GM19035 (cell line): ENCODE data around the gene DCUN1D4.

ENCODE experiments used
- ATAC-seq: cut with Tn5 transposase; IDR thresholded peaks from one replicate; pipeline ENCODE4 v1.9.1; 2021; ENCODE audit not compliant: unreplicated experiment

The DCUN1D4 gene

DNA sequence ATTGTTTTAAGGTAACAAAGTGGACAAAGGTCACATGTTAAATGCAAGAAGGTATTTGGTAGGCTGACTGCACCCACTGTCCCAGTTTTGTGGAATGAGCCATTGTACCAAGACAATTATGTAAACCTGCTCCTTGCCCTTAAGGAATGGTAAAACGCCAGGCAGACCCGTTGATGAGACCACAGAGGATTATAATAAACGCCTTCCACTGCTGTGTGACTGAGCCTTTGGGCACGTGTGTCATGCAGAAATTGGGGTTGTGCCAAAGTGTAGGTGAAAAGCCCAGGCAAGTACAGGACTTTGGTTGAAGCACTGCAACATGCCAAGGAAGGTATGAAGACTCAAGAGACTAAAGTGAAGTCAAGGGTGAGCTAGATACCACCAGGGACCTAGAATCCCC lies 117.5 kb downstream of the DCUN1D4 start:
- no peak for ATAC-seq

DNA sequence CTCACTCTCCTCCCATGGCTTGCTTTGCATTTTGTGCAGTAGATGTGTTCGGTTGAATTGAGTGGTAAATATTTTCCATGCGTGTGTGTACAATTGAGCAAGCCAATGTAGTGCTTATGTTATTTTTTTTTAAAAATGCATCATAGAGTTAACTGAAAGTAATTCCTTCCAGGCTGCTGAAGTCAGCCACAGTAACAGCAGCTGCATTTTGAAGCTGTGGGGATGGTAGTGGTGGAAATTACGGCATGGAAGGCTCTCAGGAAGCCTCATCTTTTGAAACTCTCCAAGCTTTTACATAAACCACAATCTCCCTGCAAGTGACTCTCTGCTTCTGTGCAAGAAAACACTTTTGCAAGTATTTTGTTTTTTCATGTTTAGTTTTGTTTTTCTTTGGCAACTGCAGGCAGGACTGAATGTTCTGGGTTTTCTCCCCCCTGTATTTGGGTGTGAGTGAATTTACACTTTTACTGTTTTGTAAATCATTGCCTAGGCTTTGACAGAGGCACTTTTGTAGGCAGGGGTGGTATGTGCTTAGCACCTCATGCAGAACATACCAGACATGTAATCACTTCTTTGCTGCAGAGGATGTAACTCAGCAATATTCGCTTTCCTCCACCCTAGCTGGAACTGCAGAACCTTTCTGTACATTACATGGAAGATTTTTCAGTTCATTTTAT lies 121.0 kb downstream of the DCUN1D4 start:
- no peak for ATAC-seq

DNA sequence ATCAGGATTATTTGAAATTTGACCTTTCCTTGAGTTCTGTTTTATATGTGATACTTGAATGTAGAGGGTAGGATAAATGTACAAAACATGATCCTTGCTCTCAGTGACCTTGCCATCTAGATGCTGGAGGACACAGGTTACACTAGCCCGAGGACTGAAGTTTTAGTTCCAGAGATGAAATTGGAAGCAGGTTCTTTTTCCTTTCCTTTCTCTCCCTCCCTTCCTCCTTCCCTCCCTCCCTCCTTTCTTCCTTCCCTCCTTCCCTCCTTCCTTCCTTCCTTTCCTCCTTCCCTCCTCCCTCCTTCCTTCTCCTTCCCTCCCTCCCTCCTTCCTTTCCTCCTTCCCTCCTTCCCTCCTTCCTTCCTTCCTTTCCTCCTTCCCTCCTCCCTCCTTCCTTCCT lies 122.9 kb downstream of the DCUN1D4 start:
- no peak for ATAC-seq
